Smooth muscle cell (in vitro differentiated cells): ENCODE measurements around the gene DLK1. TPM values are rescaled to one million over a fixed set of nuclear protein-coding genes. Genes with fewer than 3 reads are reported as not detected.

Experiments
- DNase-seq: peaks from one replicate; lab custom pipeline; 2025; ENCODE audit not compliant: unreplicated experiment; lab: John Stamatoyannopoulos, UW
- H2AFZ ChIP-seq: fragments of 200-600 bp; sonication (generic); 2 replicates; pipeline ENCODE4 v1.6.0; 2016; ENCODE audit warnings: antibody characterized with exemption, low read depth, mild to moderate bottlenecking
- H3F3A ChIP-seq: fragments of 200-600 bp; sonication (generic); 2 replicates; pipeline ENCODE4 v1.6.0; 2017; ENCODE audit warnings: antibody characterized with exemption, low read depth
- H3K27ac ChIP-seq: fragments of 200-600 bp; sonication (generic); 2 replicates; pipeline ENCODE4 v1.5.1; 2016; ENCODE audit warnings: low read depth, mild to moderate bottlenecking
- H3K27me3 ChIP-seq: fragments of 200-600 bp; sonication (generic); 2 replicates; pipeline ENCODE4 v1.6.1; 2016; ENCODE audit warnings: low read depth, mild to moderate bottlenecking
- H3K36me3 ChIP-seq: fragments of 200-600 bp; sonication (generic); 2 replicates; pipeline ENCODE4 v1.5.1; 2016; ENCODE audit warnings: low read depth
- H3K4me1 ChIP-seq: fragments of 200-600 bp; sonication (generic); 2 replicates; pipeline ENCODE4 v1.5.1; 2016; ENCODE audit warnings: low read depth
- H3K4me2 ChIP-seq: fragments of 200-600 bp; sonication (generic); 2 replicates; pipeline ENCODE4 v1.6.0; 2016; ENCODE audit warnings: mild to moderate bottlenecking
- H3K4me3 ChIP-seq: fragments of 200-600 bp; sonication (generic); 2 replicates; pipeline ENCODE4 v1.5.1; 2016; ENCODE audit warnings: mild to moderate bottlenecking
- H3K79me2 ChIP-seq: fragments of 200-600 bp; sonication (generic); 2 replicates; pipeline ENCODE4 v1.6.0; 2016; ENCODE audit warnings: low read depth, mild to moderate bottlenecking
- H3K9ac ChIP-seq: fragments of 200-600 bp; sonication (generic); 2 replicates; pipeline ENCODE4 v1.6.0; 2016; ENCODE audit warnings: low read depth
- H3K9me3 ChIP-seq: fragments of 200-600 bp; sonication (generic); replicated peaks from 2 replicates; pipeline ENCODE4 v1.5.1; 2016; ENCODE audit warnings: low read depth
- H4K20me1 ChIP-seq: fragments of 200-600 bp; sonication (generic); 2 replicates; pipeline ENCODE4 v1.6.0; 2016; ENCODE audit warnings: low read depth
- CTCF ChIP-seq: fragments of 200-600 bp; sonication (generic); IDR thresholded peaks from 2 replicates; pipeline ENCODE4 v1.5.1; 2017; ENCODE audit warnings: borderline replicate concordance, mild to moderate bottlenecking, antibody characterized with exemption; ENCODE audit not compliant: insufficient read depth, poor library complexity, severe bottlenecking
- whole genome bisulfite sequencing: methylation state at CpG from one replicate; pipeline ENCODE4 v1.1.7; 2016; ENCODE audit warnings: low lambda C conversion rate; 5-methylcytosine and 5-hydroxymethylcytosine counted together
- polyA plus RNA-seq: library from polyadenylated mRNA; unstranded; fragments of >200 nt; fragmentation: Nextera tagmentation; extraction: Ambion mirVana; gene quantifications from 2 replicates; pipeline ENCODE4 v1.2.1, GENCODE V29; 2016
- total RNA-seq: library from RNA; depleted of rRNA; stranded (reverse); fragments of >200 nt; gene quantifications from 2 replicates; pipeline ENCODE4 v1.2.3, GENCODE V29; 2014

The DLK1 gene
- total and polyA plus RNA-seq, 2 experiments from 2014 or later = 3,515 to 15,731 TPM

- H2AFZ ChIP-seq = no peak overlapping the region
- no peaks in the 10 kb centered on the region for H3K36me3 ChIP-seq
- 76% methylated on average over 23 of the region's 23 CpGs for WGBS
- no peak overlapping the region for H3K27ac ChIP-seq
- H3K4me2 ChIP-seq = no peak overlapping the region
- no peaks in the 10 kb centered on the region for H3K9me3 ChIP-seq
- TF ChIP-seq CTCF = no peak
- H3K79me2 ChIP-seq = no peaks in the 10 kb centered on the region
- H3K4me3 ChIP-seq = no peak overlapping the region
- no peak for DNase-seq
- H4K20me1 ChIP-seq = no peaks in the 10 kb centered on the region
- H3K4me1 ChIP-seq = peaks cover 35% of the 10 kb centered on the region
- H3K9ac ChIP-seq = no peak overlapping the region
- H3F3A ChIP-seq = no peaks in the 10 kb centered on the region
- no peaks in the 10 kb centered on the region for H3K27me3 ChIP-seq
These were observed 12.3 kb upstream of the DLK1 start for GRCh38 chr14:100714258-100714892.

- DNase-seq = no peak
- Histone ChIP-seq H3K9me3 (no peaks in the 10 kb centered on the region), H3K4me1 (peaks cover 25% of the 10 kb centered on the region), H3K27ac (no peak overlapping the region), H4K20me1 (no peaks in the 10 kb centered on the region), H3K4me3 (no peak overlapping the region), H3K9ac (no peak overlapping the region), H3K27me3 (no peaks in the 10 kb centered on the region), H3K36me3 (no peaks in the 10 kb centered on the region), H3K4me2 (no peak overlapping the region), H3F3A (no peaks in the 10 kb centered on the region), H2AFZ (no peak overlapping the region), H3K79me2 (no peaks in the 10 kb centered on the region)
- 87% methylated on average over 9 of the region's 9 CpGs for WGBS
- no peak for TF ChIP-seq CTCF
These were observed 11.4 kb upstream of the DLK1 start for GRCh38 chr14:100715332-100715731.

GRCh38 chr14:100715803-100716202, 10.9 kb upstream of the DLK1 start:
- Histone ChIP-seq H3K4me2 (no peak overlapping the region), H2AFZ (no peak overlapping the region), H3K9ac (no peak overlapping the region), H3K9me3 (no peaks in the 10 kb centered on the region), H3K79me2 (no peaks in the 10 kb centered on the region), H3K27ac (no peak overlapping the region), H3F3A (no peaks in the 10 kb centered on the region), H3K27me3 (no peaks in the 10 kb centered on the region), H4K20me1 (no peaks in the 10 kb centered on the region), H3K36me3 (no peaks in the 10 kb centered on the region), H3K4me3 (no peak overlapping the region), H3K4me1 (peaks cover 24% of the 10 kb centered on the region)
- no peak for DNase-seq
- no peak for TF ChIP-seq CTCF
- 63% methylated on average over 2 of the region's 2 CpGs for WGBS

- no peaks in the 10 kb centered on the region for H3F3A ChIP-seq
- no peaks in the 10 kb centered on the region for H3K9me3 ChIP-seq
- H3K9ac ChIP-seq = no peak overlapping the region
- H4K20me1 ChIP-seq = no peaks in the 10 kb centered on the region
- H3K4me3 ChIP-seq = no peak overlapping the region
- H3K36me3 ChIP-seq = no peaks in the 10 kb centered on the region
- DNase-seq = no peak
- no peak overlapping the region for H2AFZ ChIP-seq
- H3K27ac ChIP-seq = no peak overlapping the region
- peaks cover 24% of the 10 kb centered on the region for H3K4me1 ChIP-seq
- WGBS = 91% methylated on average over 12 of the region's 12 CpGs
- H3K27me3 ChIP-seq = no peaks in the 10 kb centered on the region
- TF ChIP-seq CTCF = no peak
- H3K79me2 ChIP-seq = no peaks in the 10 kb centered on the region
- H3K4me2 ChIP-seq = no peak overlapping the region
These were observed 9.3 kb upstream of the DLK1 start for GRCh38 chr14:100717386-100717785.
